ENCODE data around the gene RPRD2. TPM values are rescaled to one million over a fixed set of nuclear protein-coding genes. Genes with fewer than 3 reads are reported as not detected.

Gene RPRD2
- total RNA-seq, 1 experiment from 2014 or later = 26.7 TPM

DNA sequence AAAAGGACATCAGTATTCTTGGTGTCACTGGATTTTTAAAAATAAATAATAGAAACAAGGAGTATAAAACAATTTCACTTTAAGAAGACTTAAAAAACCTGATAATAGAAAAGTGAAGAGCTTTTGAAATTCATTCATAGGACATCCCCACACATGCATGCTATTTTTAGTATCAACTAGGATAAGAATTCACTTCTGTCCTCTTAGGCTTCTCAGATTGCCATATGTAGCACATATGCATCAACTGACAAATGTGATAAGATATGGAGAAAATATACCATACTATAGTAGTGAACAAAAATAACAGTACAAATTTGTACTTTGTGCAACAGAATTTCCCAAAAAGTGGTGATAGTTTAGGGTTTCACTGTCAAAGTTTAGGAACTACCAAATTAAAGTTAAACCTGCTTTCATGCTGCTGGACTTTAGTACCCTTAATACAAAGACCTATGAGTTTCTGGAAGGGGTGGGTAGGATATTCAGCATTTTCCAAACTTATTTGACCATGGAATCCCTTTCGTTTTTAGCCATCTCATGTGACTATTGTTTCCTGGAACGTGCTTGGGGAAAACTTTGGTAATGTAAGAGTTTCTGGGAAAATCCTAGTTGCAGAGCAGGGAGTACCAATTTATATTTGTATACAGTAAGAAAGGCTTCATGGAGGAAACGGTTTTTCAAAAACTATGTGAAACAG is 19.8 kb downstream of the RPRD2 start:
- H3K36me3 ChIP-seq (ENCODE audit: control insufficient read depth in 1 of 2, insufficient read depth in 2 of 2, low read length in 2 of 2) = no peaks in the 10 kb centered on the region
- no peaks in the 10 kb centered on the region for H3K27me3 ChIP-seq (ENCODE audit: insufficient read depth, low read length)
- ATAC-seq = no peak
- no peak for TF ChIP-seq ELF1 (IDR thresholded peaks at IDR 0.05; ENCODE audit: borderline replicate concordance, low read depth)
- no peak for TF ChIP-seq ZBTB33 (IDR thresholded peaks at IDR 0.05; ENCODE audit: extremely low read depth, insufficient replicate concordance, low read length)
- TF ChIP-seq, protein P1, sequence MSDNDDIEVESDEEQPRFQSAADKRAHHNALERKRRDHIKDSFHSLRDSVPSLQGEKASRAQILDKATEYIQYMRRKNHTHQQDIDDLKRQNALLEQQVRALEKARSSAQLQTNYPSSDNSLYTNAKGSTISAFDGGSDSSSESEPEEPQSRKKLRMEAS (IDR thresholded peaks at IDR 0.05) = no peak
- TF ChIP-seq, protein P2, sequence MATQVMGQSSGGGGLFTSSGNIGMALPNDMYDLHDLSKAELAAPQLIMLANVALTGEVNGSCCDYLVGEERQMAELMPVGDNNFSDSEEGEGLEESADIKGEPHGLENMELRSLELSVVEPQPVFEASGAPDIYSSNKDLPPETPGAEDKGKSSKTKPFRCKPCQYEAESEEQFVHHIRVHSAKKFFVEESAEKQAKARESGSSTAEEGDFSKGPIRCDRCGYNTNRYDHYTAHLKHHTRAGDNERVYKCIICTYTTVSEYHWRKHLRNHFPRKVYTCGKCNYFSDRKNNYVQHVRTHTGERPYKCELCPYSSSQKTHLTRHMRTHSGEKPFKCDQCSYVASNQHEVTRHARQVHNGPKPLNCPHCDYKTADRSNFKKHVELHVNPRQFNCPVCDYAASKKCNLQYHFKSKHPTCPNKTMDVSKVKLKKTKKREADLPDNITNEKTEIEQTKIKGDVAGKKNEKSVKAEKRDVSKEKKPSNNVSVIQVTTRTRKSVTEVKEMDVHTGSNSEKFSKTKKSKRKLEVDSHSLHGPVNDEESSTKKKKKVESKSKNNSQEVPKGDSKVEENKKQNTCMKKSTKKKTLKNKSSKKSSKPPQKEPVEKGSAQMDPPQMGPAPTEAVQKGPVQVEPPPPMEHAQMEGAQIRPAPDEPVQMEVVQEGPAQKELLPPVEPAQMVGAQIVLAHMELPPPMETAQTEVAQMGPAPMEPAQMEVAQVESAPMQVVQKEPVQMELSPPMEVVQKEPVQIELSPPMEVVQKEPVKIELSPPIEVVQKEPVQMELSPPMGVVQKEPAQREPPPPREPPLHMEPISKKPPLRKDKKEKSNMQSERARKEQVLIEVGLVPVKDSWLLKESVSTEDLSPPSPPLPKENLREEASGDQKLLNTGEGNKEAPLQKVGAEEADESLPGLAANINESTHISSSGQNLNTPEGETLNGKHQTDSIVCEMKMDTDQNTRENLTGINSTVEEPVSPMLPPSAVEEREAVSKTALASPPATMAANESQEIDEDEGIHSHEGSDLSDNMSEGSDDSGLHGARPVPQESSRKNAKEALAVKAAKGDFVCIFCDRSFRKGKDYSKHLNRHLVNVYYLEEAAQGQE (IDR thresholded peaks at IDR 0.05; ENCODE audit: low read depth) = no peak
- no peak for TF ChIP-seq POLR2AphosphoS5 (IDR thresholded peaks at IDR 0.05; ENCODE audit: low read depth, low read length)
- no peak for TF ChIP-seq ZFX (IDR thresholded peaks at IDR 0.05)
- no peak for TF ChIP-seq RAD21 (IDR thresholded peaks at IDR 0.05; ENCODE audit: low read depth)
- no peak for TF ChIP-seq SP1 (IDR thresholded peaks at IDR 0.05; ENCODE audit: low read depth)
- TF ChIP-seq TCF7L2 (IDR thresholded peaks at IDR 0.05; ENCODE audit: borderline replicate concordance, extremely low read depth, insufficient read depth, insufficient read length) = no peak
- TF ChIP-seq JUND (IDR thresholded peaks at IDR 0.05) = no peak
- no peak for TF ChIP-seq SIN3A (IDR thresholded peaks at IDR 0.05; ENCODE audit: low read depth)
- TF ChIP-seq CBX3 (IDR thresholded peaks at IDR 0.05; ENCODE audit: low read depth) = no peak
- no peak for TF ChIP-seq EZH2phosphoT487 (IDR thresholded peaks at IDR 0.05; ENCODE audit: borderline replicate concordance)
- TF ChIP-seq, protein P3, sequence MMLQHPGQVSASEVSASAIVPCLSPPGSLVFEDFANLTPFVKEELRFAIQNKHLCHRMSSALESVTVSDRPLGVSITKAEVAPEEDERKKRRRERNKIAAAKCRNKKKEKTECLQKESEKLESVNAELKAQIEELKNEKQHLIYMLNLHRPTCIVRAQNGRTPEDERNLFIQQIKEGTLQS (IDR thresholded peaks at IDR 0.05) = no peak
- TF ChIP-seq, protein P4, sequence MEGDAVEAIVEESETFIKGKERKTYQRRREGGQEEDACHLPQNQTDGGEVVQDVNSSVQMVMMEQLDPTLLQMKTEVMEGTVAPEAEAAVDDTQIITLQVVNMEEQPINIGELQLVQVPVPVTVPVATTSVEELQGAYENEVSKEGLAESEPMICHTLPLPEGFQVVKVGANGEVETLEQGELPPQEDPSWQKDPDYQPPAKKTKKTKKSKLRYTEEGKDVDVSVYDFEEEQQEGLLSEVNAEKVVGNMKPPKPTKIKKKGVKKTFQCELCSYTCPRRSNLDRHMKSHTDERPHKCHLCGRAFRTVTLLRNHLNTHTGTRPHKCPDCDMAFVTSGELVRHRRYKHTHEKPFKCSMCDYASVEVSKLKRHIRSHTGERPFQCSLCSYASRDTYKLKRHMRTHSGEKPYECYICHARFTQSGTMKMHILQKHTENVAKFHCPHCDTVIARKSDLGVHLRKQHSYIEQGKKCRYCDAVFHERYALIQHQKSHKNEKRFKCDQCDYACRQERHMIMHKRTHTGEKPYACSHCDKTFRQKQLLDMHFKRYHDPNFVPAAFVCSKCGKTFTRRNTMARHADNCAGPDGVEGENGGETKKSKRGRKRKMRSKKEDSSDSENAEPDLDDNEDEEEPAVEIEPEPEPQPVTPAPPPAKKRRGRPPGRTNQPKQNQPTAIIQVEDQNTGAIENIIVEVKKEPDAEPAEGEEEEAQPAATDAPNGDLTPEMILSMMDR (IDR thresholded peaks at IDR 0.05 in 2 of 3, conservative IDR thresholded peaks at IDR 0.05 in 1 of 3; ENCODE audit: borderline replicate concordance in 1 of 3, insufficient read depth in 1 of 3, low read depth in 2 of 3, low read length in 2 of 3) = no peak
- no peak for TF ChIP-seq CEBPB (IDR thresholded peaks at IDR 0.05; ENCODE audit: low read depth)
- ChIA-PET RAD21 (ENCODE audit: low non-redundant PET in 1 of 2, low total read pairs in 2 of 2, uncharacterized antibody in 2 of 2, unreplicated experiment in 2 of 2) (no interaction called here), POLR2A (no interaction called here), CTCF (no interaction called here)
- H3K9ac ChIP-seq (ENCODE audit: low read length) = no peak overlapping the region
- no peaks in the 10 kb centered on the region for H3K4me1 ChIP-seq (ENCODE audit: control insufficient read depth in 1 of 2, insufficient read depth in 2 of 2, low read length in 2 of 2)
- no peak overlapping the region for H3K4me3 ChIP-seq (replicated peaks in 1 of 2; ENCODE audit: low read depth in 1 of 2, low read length in 2 of 2)
- no TSS peak for BruUV-seq (replicated peaks)
- intact Hi-C loops (cut with micrococcal nuclease) = no loop called here
- no peak overlapping the region for H3K4me2 ChIP-seq (ENCODE audit: low read length)
- peaks cover 6% of the 10 kb centered on the region; the same call in 1 of the 2 replicates for H4K20me1 ChIP-seq (ENCODE audit: insufficient read depth)
- no peak for DNase-seq (ENCODE audit: low read depth, low spot score)
- H2AFZ ChIP-seq (ENCODE audit: low read depth, low read length, poor library complexity, severe bottlenecking) = no peak overlapping the region
- H3K79me2 ChIP-seq (ENCODE audit: insufficient read depth, low read length) = peaks cover 82% of the 10 kb centered on the region
- H3K27ac ChIP-seq (ENCODE audit: low read depth, low read length) = no peak overlapping the region
- no peaks in the 10 kb centered on the region for H3K9me2 ChIP-seq (ENCODE audit: insufficient read depth)
- no peaks in the 10 kb centered on the region for H3K9me3 ChIP-seq (ENCODE audit: control insufficient read depth in 1 of 2, insufficient read depth in 1 of 2, low read depth in 1 of 2, low read length in 2 of 2)
